Fibroblast of skin of left biceps (primary cell): Measurements from ENCODE around the gene SNX1.
"Not testable (repeated sequence)": the region's sequence is repeated elsewhere in the genome, so short reads cannot be mapped to it uniquely, and the experiment has no call there.

ENCODE experiments used
- DNase-seq, 2 experiments: peaks; one replicate each; pipeline ENCODE4 v3.0.0-alpha.2; 2013; ENCODE audit warnings: low read depth in 2 of 2

SNX1 gene

GRCh38 chr15:64095795-64096667, at the start of gene SNX1:
Gene SNX1, plus strand, starts transcription at chr15:64095982. Its CDS starts 32 bp downstream, at chr15:64096014.
- DNase-seq = peak; percentile 84 to 89

GRCh38 chr15:64046421-64047153, 49.2 kb upstream of the SNX1 start, which contains the start of gene DAPK2:
Gene DAPK2, minus strand, starts transcription at chr15:64046485. Its CDS starts 6,224 bp downstream, at chr15:64040261.
- DNase-seq = peak; percentile 19 to 26

GRCh38 chr15:64048781-64049460, 46.9 kb upstream of the SNX1 start:
- no peak for DNase-seq

- DNase-seq = no peak
Measured at GRCh38 chr15:64050281-64051092, 45.3 kb upstream of the SNX1 start.

- no peak for DNase-seq
Measured at GRCh38 chr15:64051093-64051402, 44.7 kb upstream of the SNX1 start.

- no peak for DNase-seq
Measured at GRCh38 chr15:64051407-64052259, 44.1 kb upstream of the SNX1 start.

- DNase-seq = no peak
Measured at GRCh38 chr15:64052925-64053491, 42.8 kb upstream of the SNX1 start.

- DNase-seq = not testable (repeated sequence)
Measured at GRCh38 chr15:64053674-64054073, 42.1 kb upstream of the SNX1 start.

- no peak for DNase-seq
Measured at GRCh38 chr15:64058279-64058678, 37.5 kb upstream of the SNX1 start.

GRCh38 chr15:64059104-64059503, 36.7 kb upstream of the SNX1 start:
- DNase-seq = not testable (repeated sequence)

GRCh38 chr15:64060716-64061115, 35.1 kb upstream of the SNX1 start:
- DNase-seq = no peak

GRCh38 chr15:64066451-64066850, 29.3 kb upstream of the SNX1 start:
- DNase-seq = no peak

GRCh38 chr15:64067564-64068030, 28.2 kb upstream of the SNX1 start:
- DNase-seq = peak; percentile 8 to 18

- no peak for DNase-seq
Measured at GRCh38 chr15:64068133-64068532, 27.6 kb upstream of the SNX1 start.

- no peak for DNase-seq
Measured at GRCh38 chr15:64070106-64070505, 25.7 kb upstream of the SNX1 start.

- no peak for DNase-seq
Measured at GRCh38 chr15:64070965-64071851, 24.6 kb upstream of the SNX1 start.

- DNase-seq = no peak
Measured at GRCh38 chr15:64071931-64072765, 23.6 kb upstream of the SNX1 start.

- DNase-seq = no peak
Measured at GRCh38 chr15:64072812-64073211, 23.0 kb upstream of the SNX1 start.
